Fibroblast of skin of left quadriceps (primary cell): Measurements from ENCODE around the gene HOXB1.

Experiments
- DNase-seq, 2 experiments: peaks; one replicate each; pipeline ENCODE4 v3.0.0-alpha.2; 2013; ENCODE audit warnings: low read depth in 2 of 2

The HOXB1 gene

DNA sequence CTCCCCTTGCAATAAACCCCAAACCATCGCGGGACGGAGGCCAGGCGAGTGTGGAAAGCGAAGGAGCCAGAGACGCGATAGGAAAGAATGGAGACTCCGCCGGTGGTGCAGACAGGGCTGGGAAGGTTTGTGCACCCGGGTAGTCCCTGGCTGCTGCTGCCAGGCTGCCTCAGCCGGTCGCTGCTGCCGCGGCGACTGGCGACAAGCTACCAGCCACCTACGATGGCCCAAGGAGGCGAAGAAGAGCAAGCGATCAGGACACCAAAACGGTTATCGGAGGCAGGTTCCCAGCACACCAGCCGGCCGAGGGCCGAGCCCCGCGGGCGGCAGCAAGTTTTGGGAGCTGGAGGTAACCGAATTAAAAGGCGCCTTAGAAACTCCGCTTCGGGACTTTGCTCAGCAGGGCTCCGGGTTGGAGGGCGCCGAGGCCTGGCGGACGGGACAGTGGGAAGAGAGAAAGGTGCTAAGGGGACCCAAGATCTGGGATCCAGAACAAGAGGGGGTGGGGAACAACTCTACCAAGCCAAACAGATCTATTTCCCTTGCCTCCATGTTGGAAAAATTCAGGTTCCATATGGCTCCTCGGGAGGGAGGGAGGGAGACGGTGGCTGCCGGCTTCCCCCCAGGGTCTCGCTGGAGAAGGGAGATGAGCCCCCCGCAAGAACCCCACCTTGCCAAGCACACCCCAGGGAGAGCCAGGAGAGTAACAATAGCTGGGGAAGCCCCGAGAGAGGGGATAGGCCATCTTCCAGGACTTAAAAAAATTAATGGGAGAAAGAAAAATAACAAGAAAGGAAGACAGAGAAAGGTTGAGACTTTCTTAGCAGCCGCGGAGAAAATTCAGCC lies 23.8 kb upstream of the HOXB1 start:
- DNase-seq = no peak

DNA sequence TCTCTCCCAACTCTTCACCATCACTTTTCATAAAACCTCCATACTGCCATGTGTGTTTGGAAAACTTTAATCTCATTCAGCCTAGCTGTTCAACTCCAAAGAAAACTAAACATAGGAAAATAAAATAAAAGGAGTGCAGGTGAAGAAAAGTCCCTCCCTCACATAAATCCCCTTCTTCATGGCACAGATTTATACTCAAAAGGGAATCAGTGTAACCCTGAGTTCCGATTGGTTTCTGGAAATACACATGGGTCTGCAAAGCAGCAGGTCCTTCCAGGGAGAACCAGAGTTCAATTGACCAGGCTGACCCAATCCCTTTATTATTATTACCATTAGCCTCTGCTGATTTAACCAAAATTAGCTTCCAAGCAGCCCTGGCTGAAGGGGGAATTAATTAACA lies 23.0 kb upstream of the HOXB1 start:
- no peak for DNase-seq

DNA sequence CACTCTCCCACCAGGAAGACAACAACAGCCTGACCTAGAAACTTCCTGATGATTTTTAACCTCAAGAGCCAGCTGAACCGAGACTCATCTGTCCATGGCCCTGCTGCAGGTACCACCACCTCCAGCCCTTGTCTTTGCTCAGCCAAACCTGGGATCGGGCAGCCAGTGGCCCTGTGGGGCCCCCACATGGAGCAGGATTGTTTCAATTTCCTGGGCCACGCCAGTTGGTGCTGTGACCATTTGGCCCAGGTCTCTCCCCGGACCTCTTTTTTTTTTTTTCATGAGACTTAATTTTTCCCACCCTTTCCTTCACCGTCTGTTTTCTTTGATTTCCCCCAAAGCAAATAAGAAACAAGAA lies 22.4 kb upstream of the HOXB1 start:
- no peak for DNase-seq

DNA sequence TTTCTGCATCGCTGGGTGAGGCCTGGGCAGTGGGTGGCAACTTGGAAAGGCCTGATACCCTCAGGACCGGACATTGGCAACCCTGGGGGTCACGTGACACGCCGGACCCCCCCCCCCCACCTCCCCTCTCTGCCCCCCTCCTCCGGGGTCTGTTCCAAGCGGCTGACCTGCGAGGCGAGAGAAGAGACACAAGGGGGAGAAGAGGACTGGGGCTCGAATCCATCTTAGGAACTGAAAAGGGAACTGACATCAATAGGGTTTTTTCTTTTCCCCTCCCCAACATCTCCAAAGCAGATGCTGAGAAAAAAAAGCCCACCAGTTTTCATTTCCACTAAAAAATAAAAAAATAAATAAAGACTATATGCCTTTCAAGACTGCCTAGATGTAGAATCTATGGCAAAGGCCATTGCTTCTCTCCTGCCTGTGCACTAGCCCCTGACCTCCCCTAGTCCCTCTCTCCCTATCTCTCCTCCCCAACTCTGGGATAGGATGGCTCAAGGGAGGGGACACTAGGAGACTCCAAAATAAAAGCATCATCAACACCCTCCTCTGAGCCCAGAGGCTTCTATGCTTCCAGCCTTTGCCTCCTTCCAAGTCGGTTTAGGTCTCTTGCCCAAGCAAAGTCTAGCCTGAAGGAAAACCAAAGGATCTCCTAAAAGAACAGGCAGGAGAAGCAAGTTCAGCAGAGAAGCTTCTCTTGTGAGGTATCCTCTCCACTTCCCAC lies 21.8 kb upstream of the HOXB1 start:
- DNase-seq = no peak

DNA sequence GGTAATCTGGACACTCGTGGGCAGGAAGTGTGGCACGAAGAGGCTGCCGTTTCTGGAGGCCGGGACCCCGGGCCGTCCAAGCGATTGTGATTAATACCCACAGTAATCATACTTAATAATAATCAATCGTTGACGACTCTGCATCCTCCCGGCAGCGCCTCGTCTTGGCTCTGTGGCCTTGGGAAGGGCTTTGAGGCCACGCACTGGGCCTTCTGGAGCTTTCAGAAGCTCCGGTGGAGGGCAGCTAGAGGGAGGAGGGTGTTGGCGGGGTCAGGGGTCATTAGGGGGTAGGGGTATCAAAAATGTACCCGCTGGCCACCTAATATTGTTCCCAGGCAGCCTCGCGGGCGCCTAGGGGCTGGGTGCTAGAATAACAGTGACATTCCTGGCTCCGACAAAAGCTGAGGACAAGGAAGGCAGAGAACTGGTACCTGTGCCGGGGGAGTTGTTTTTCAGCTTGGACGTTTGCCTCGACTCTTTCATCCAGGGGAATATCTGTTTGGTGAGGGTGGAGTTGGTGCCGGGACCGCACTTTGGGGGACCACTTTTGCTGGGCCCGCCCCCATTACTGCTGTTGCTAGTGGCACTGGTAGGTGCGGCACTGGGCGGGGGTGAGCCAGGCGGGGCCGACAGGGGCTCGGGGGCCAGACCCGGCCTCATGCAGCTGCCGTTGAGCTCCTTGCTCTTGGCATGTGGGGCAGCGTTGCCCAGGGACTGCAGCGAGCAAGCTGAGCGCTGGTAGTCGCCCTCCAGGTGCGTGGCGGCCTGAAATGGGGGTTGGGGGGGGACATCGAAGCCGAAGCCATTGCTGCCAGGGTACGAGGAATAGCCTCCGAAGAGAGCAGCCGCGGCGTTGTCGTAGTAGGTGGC lies 21.0 kb upstream of the HOXB1 start:
- no peak for DNase-seq

DNA sequence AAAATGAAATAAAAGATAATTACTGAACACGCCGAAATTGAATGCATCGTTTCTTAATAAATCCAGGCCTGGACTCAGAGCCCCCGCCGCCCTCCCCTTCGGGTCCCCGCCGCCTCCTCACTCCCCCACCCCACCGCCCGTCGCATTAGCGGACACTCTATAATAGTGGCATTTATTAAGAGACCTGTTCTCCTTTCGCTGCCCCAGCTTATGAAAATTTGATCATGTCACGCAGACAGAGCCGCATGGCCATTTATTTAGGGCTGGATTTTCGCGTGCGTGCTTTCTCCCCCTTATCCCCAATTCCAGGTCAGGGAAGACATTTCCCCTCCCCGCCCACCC lies 20.4 kb upstream of the HOXB1 start:
- DNase-seq = no peak

DNA sequence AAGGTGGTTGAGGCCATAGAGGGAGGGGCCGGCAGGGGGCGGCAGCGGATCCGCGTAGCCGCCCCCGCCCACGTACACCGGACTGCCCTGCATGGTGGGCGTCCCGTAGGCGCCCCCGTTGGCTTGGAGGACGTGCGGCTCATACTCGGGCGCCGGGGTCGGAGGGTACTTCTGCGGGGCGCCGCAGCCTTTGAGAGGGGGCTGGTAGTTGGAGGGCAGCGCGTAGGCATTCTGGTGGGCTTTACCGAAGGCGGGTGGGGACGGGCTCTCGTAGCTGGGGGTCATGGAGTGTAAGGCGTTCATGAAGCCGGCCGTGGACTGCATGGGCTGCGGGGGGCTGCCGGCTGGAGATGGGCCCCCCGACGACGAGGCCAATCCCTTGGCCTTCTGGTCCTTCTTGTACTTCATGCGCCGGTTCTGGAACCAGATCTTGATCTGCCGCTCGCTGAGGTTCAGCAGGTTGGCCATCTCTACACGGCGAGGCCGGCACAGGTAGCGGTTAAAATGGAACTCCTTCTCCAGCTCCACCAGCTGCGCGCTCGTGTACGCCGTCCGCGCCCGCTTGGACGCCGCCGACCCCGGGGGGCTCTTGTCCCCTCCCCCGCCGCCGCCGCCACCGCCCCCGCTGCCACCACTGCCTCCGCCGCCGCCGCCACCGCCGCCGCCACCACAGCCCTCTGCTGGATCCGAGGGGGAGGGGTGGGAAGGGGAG lies 19.8 kb upstream of the HOXB1 start:
- DNase-seq = no peak

DNA sequence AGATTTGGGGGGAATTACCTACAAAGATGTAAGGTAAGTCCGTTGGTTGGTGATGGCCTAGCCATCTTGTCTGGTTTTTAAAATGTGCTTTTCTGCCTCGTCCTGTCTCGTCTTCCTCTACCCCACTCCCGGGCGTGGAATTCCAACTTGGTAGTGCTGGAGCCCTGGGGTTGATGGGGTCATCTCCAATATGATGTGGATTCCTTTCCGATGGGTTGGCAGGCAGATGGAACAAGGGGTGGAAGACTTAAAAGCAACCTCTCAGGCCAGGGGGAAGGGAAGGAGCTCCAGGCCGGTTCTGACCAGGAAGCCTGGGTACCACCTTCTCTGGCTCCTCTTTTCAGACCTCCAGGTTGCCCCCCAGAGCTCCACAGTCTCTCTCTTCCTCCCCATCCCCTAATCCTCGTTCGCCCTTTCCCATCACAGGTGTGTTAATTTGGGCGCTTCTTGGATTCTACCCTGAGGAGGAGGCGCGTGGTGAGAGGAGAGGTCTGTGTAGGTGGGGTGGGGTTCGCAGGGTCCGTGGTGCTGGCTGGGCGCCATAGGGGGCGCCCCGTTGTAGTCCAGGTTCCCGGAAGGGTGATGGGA lies 19.2 kb upstream of the HOXB1 start:
- no peak for DNase-seq

DNA sequence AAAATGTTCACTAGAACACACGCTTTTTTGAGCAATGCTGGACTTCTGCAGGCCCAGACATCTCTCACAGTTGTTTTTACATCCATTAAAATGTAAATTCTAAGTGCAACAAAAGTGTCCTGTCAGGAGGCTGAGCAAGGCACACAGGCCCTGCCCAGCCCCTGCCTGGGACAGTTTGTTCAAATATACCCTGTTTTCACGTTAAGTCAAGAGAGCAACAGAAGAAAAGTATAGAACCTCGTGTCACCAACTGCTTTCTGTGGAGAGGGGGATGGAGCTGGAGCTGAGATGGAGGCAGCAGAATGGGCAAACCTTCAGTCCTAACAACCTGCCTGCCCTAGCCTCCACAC lies 18.4 kb upstream of the HOXB1 start:
- no peak for DNase-seq

DNA sequence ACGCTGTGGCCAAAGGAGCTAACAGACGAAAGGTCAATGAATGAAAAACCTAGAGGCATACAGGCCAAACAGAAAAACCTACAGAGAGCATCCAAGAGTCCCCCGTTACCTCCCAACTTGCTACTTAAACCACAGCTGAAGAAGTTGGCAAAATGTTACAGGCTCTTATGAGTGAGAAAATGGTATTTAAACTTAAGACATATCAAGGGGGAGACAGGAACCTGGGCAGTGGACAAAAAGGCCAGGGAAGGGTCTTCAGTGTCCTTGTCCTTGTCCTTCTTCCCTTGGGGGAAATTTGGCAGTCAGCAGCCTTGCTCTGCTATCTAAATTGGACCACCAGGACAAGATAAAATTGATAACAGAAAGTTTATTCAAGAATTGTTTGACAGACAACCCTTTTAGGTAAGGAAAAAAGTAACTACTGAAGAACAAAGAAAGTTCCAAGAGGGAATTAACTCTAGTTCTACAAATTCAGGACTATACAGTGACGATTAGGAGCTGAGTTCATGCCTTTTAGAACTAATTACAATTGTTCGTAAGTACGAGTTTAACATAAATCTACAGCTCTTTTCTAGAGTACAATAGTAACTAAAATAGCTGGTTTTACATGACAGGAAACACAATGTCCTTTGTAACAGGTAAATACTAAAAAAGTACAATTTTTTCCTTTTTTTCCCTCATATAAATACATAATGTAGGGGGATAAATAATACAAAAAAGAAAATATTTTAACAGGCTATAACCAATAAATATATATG lies 17.9 kb upstream of the HOXB1 start:
- no peak for DNase-seq

DNA sequence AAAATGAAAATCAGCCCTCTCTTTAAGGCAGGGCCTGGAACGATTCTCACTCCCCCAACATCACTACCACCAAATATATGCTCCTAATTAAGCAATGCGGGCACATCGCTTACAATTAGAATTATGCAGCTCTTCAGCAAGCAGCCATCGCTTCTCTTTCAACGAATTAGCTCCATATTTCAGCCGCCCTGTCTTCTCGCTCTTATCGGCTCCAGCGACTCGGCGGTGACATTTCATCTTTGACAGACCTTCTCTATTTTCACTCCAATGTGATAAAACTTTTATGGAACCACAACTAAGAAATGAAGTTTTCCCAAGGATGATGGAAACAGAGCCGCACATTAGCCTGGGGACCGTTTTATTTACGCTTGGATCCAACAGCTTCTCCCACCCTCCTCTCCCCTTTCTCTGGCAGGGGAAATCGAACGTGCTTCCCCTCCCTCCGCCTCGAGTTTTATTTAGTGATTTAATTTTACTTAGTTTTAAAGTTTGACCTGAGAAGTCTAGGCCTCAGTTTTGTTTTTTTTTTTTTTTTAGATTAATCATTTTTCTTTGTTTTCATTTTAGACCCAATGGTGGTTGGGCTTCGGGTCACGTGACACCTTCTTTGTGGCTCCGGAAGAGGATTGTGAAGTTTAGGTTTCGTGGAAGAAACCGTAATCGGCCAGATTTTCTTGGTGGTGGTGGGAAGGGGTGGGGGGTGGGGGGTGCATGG lies 17.2 kb upstream of the HOXB1 start:
- DNase-seq = no peak

DNA sequence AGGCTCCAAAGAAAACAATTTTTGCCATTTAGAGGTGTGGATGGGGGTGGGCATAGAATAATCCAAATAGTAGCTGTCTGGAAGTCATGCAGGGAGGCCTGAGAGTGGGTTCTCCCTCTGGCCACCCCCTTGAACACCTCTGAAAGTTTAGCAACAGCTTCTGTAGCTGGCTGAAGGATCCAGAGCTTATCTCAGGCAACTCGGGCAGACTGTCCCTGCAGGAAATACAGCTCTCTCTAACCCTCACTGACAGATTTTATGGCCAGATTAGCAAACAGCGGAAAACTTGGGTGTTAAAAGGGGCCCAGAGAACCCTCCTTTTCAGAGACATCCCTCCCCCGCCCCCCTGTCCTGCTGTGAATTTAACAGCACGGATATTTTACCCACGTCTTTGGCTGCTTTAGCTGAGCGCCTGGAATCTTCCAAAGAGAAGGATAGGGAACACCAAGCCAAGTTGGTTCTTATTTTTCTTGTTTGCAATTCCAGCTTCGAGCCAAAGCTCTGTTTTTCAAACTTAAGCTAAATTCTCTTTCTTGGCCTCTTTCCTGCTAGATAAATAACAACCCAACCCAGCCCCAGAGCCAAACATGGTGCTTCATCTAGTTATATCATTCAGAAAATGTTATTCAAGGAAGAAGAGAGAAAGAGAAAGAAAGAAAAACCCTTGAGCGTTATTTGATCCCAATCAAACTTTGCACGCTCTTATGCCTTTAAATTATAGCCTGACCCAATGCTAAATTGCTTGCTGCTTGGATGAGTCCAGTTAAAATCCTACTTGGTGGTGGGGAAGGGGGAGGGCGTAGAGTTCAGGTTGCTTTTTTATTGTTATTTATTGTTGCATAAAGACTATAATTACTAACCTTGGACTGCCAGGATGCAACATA lies 16.4 kb upstream of the HOXB1 start:
- DNase-seq = peak; percentile 72 to 80

DNA sequence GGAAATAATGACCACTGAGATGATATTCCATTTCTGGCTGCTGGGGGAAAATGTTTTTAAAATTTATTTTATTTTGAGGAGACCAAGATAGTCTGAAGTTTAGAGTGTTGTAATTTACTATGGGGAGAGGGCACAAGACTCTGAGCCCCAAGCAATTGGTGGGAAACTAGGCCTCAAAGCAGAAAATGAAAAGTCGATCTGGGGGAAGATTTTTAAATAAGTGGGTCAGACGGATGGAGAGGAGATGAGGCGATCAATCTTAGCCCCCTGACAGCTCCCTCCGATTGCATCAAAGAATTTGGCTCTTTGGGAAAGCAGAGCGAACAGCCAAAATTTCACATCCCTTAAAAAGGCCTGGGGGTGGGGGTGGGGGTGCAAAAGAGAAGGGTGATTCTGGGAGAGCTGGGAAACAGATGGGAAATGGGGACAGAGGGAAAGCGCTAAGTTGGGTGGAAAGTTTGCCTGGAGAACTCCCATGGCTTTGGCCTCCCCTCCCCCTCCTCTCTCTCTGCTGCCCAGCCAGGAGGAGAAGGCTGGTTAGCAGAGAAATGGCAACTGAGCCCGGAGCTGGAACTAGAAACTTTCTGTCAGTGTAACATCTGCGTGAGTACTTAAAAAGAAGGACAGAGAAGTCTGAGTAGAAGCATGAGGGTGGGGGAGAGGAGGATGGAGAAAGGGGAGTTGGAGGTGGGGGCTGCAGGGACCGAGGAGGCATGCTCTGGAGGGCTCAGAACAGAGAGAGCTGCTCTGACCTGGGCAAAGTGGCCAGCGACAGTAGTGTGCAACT lies 15.5 kb upstream of the HOXB1 start:
- DNase-seq = no peak

DNA sequence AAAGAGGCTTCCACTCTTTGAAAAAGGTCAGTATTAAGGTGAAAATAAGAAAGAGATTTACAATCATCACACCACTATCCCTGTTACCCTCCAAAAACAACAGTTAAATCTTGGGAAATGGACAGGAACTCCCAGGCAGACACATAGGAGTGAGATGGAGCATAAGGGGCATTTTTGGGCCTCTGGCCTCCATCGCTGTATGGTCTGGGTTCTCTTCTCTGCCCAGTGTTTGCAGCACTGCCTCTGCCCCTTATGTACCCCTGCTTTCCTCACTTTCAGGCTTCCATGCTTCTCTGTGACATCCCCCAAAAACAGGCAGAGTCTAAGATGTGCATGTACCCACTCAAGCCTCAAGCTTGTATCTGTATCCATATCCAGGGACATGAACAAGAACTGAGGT lies 14.7 kb upstream of the HOXB1 start:
- no peak for DNase-seq

DNA sequence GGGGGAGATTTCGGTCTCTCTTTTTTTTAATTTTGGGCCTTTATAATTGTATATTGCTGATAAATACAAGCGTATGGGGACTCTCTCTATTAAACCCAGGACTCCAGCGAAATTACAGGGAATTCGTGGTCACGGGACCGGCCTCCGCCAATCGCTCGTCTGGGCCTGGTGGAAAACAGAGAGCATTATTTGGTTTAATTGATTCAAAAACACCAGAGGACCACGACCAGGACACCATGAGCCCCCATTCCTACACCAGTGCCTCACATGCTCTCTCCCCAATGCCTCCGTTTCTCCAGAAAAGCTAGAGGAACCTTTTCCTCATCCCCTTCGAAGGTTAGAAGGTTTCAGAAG lies 14.2 kb upstream of the HOXB1 start, which contains the start of gene HOXB2:
Gene HOXB2, minus strand, starts transcription at position 88 of the 354 bp plus-strand sequence. CDS start 198 bp downstream, outside the sequence.
- DNase-seq = no peak

DNA sequence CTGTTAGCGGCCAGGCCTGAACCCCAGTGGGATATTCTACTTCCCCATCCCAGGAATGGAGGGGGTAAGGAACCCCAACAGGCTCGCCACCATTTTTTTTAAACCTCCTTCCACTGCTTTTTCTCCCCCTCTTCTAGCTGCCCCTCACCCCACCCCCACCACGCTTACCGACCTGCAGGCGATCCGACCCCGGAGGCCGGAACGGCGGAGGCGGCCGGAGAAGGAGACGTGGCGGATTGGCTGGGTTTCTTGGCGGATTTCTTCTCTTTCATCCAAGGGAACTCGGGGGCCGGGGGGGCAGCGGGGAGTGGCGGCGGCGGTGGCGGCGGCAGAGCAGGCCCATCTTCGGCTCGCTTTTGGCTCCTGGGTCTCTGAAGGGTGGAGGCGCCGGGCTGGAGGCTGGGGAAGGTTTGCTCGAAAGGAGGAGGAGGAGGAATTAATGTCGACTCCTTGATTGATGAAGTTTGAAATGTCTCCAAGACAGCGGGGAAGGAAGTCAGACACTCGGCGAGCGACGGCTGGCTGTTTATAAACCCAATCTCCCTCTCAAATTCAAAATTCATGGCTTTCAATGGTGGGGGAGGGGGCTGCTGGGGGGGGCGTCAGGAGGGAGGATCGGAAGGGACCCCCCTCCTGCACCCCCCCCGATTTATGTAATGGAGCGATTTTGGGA lies 13.7 kb upstream of the HOXB1 start:
- peak; percentile 89 to 91 for DNase-seq

DNA sequence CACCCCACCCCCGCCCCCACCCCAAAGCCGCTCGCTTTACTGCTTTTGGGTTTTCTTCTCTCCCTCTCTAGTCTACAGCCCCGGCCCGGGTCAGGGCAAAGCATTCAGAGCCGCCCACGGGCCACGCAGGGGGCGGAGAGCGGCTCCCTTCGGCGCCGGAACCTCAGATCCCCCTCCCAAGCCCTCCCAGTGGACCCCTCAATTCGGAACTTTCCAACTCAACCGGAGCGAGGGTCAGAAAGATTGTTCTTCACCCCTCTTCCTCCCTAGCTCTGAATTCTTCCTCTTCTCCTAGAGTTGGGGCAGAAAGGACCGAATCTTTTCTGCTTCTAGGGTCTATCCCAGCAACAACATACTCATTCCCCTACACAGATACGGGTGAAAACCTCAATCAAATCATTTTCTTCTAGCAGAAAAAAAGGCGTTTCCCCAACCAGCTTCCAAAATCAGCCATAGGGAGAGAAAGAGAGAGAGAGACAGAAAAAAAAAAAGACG lies 13.1 kb upstream of the HOXB1 start:
- DNase-seq = no peak
